ENCODE measurements around the gene GALNT18.

Gene GALNT18

DNA sequence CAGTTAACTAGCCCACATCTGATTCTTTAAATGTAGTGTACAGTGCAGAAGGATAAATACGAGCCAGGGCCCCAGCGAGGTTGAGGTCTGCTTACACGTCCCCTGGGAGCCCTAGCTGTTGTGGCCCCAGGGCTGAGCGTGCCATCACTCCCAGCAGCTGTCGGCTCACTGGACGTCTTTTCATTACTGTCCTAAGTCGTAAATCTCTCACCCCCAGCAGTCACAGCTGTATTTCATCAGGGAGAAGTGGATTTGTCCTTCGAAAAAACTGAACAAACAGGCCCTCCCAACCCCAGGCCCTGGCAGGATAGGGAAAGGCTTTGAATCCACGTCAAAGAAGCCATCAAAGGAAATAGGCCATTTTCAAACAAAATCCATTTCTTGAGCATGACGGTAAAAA, 158.4 kb downstream of the GALNT18 start:
- no peak for TF ChIP-seq TCF4 (CRISPR knock-in tag; IDR thresholded peaks at IDR 0.05; ENCODE audit: borderline replicate concordance)
- TF ChIP-seq ZC3H10 (CRISPR knock-in tag; IDR thresholded peaks at IDR 0.05) = no peak
- no peak for TF ChIP-seq ZFP30 (CRISPR knock-in tag; IDR thresholded peaks at IDR 0.05)
- TF ChIP-seq ISL1 (CRISPR knock-in tag; IDR thresholded peaks at IDR 0.05) = no peak
- TF ChIP-seq, protein P1, sequence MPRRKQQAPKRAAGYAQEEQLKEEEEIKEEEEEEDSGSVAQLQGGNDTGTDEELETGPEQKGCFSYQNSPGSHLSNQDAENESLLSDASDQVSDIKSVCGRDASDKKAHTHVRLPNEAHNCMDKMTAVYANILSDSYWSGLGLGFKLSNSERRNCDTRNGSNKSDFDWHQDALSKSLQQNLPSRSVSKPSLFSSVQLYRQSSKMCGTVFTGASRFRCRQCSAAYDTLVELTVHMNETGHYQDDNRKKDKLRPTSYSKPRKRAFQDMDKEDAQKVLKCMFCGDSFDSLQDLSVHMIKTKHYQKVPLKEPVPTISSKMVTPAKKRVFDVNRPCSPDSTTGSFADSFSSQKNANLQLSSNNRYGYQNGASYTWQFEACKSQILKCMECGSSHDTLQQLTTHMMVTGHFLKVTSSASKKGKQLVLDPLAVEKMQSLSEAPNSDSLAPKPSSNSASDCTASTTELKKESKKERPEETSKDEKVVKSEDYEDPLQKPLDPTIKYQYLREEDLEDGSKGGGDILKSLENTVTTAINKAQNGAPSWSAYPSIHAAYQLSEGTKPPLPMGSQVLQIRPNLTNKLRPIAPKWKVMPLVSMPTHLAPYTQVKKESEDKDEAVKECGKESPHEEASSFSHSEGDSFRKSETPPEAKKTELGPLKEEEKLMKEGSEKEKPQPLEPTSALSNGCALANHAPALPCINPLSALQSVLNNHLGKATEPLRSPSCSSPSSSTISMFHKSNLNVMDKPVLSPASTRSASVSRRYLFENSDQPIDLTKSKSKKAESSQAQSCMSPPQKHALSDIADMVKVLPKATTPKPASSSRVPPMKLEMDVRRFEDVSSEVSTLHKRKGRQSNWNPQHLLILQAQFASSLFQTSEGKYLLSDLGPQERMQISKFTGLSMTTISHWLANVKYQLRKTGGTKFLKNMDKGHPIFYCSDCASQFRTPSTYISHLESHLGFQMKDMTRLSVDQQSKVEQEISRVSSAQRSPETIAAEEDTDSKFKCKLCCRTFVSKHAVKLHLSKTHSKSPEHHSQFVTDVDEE (CRISPR knock-in tag; IDR thresholded peaks at IDR 0.05) = no peak
- TF ChIP-seq TOX (CRISPR knock-in tag; IDR thresholded peaks at IDR 0.05; ENCODE audit: borderline replicate concordance) = no peak
- TF ChIP-seq ZNF565 (CRISPR knock-in tag; conservative IDR thresholded peaks at IDR 0.05; ENCODE audit: low read depth) = no peak
- TF ChIP-seq, protein P2, sequence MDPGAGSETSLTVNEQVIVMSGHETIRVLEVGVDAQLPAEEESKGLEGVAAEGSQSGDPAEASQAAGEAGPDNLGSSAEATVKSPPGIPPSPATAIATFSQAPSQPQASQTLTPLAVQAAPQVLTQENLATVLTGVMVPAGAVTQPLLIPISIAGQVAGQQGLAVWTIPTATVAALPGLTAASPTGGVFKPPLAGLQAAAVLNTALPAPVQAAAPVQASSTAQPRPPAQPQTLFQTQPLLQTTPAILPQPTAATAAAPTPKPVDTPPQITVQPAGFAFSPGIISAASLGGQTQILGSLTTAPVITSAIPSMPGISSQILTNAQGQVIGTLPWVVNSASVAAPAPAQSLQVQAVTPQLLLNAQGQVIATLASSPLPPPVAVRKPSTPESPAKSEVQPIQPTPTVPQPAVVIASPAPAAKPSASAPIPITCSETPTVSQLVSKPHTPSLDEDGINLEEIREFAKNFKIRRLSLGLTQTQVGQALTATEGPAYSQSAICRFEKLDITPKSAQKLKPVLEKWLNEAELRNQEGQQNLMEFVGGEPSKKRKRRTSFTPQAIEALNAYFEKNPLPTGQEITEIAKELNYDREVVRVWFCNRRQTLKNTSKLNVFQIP (CRISPR knock-in tag; IDR thresholded peaks at IDR 0.05; ENCODE audit: borderline replicate concordance, low read depth) = no peak
- TF ChIP-seq PPARA (CRISPR knock-in tag; IDR thresholded peaks at IDR 0.05; ENCODE audit: borderline replicate concordance) = no peak
- TF ChIP-seq RARB (CRISPR knock-in tag; IDR thresholded peaks at IDR 0.05) = no peak
- no peak for TF ChIP-seq OSR1 (CRISPR knock-in tag; IDR thresholded peaks at IDR 0.05)
- TF ChIP-seq, protein P3, sequence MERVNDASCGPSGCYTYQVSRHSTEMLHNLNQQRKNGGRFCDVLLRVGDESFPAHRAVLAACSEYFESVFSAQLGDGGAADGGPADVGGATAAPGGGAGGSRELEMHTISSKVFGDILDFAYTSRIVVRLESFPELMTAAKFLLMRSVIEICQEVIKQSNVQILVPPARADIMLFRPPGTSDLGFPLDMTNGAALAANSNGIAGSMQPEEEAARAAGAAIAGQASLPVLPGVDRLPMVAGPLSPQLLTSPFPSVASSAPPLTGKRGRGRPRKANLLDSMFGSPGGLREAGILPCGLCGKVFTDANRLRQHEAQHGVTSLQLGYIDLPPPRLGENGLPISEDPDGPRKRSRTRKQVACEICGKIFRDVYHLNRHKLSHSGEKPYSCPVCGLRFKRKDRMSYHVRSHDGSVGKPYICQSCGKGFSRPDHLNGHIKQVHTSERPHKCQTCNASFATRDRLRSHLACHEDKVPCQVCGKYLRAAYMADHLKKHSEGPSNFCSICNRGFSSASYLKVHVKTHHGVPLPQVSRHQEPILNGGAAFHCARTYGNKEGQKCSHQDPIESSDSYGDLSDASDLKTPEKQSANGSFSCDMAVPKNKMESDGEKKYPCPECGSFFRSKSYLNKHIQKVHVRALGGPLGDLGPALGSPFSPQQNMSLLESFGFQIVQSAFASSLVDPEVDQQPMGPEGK (CRISPR knock-in tag; IDR thresholded peaks at IDR 0.05; ENCODE audit: borderline replicate concordance) = no peak
- TF ChIP-seq CSRNP3 (CRISPR knock-in tag; IDR thresholded peaks at IDR 0.05) = no peak
- TF ChIP-seq CREB5 (CRISPR knock-in tag; IDR thresholded peaks at IDR 0.05; ENCODE audit: low read depth) = no peak
- no peak for TF ChIP-seq ZFP3 (CRISPR knock-in tag; IDR thresholded peaks at IDR 0.05)
- ATAC-seq = peak; percentile 22; the same call in 1 of the 3 replicates

DNA sequence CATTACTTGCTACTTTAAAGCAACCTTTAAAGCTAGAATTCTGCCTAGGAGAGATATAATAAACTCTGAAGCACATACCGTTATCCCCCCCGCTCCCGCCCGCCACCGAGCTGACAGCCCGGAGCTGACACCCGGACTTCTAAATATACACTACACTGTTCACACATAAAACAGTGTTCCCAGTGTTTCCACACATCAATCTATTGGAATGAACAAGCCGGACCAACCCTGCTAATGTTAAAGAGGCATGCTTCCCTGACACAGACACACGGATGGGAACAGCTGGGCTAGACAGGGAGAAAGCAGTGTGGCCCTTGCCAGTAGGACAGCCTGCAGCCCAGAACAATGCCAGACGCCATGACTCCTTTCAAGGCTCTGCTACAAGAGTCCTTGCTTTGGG, 160.3 kb downstream of the GALNT18 start:
- TF ChIP-seq ZC3H10 (CRISPR knock-in tag; IDR thresholded peaks at IDR 0.05) = no peak
- TF ChIP-seq, protein P1 (CRISPR knock-in tag; IDR thresholded peaks at IDR 0.05) = no peak
- TF ChIP-seq SNAI2 (CRISPR knock-in tag; IDR thresholded peaks at IDR 0.05) = no peak
- TF ChIP-seq GLIS3 (CRISPR knock-in tag; IDR thresholded peaks at IDR 0.05) = no peak
- no peak for TF ChIP-seq ZFP30 (CRISPR knock-in tag; IDR thresholded peaks at IDR 0.05)
- ATAC-seq = no peak

DNA sequence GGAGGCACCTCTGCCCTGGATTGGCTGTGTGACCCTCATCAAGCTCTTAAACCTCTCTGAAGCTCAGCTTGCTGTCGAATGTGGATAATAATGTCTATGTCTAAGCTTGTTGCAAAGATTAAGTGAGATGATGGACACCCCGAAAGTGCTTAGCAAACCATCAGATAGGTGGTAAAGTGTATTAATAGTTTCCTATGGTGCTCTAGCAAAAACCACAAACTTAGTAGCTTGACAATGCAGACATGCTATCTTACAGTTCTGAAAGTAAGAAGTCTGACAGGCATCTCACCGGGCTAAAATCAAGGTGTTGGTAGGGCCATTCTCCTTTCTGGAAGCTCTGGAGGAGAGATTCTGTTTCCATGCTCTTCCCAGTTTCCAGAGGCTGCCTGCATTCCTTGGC, 162.2 kb downstream of the GALNT18 start:
- TF ChIP-seq, protein P2 (CRISPR knock-in tag; IDR thresholded peaks at IDR 0.05; ENCODE audit: borderline replicate concordance, low read depth) = no peak
- TF ChIP-seq ZNF70 (CRISPR knock-in tag; IDR thresholded peaks at IDR 0.05) (no peak), TOX (CRISPR knock-in tag; IDR thresholded peaks at IDR 0.05; ENCODE audit: borderline replicate concordance) (no peak), RARB (CRISPR knock-in tag; IDR thresholded peaks at IDR 0.05) (no peak), ISL1 (CRISPR knock-in tag; IDR thresholded peaks at IDR 0.05) (no peak), ZC3H10 (CRISPR knock-in tag; IDR thresholded peaks at IDR 0.05) (no peak), ESRRG (CRISPR knock-in tag; IDR thresholded peaks at IDR 0.05) (no peak)
- TF ChIP-seq, protein P1 (CRISPR knock-in tag; IDR thresholded peaks at IDR 0.05) = no peak
- no peak for ATAC-seq

All from SK-N-SH treated with all-trans-retinoic acid at 6 μM for 48 hours (cell line).